ENCODE data around the gene CHERP. TPM values are rescaled to one million over a fixed set of nuclear protein-coding genes. Genes with fewer than 3 reads are reported as not detected.

CHERP gene
- total and polyA plus RNA-seq, 7 experiments from 2014 or later, result 10.4 to 80.7 (median 60.4) TPM

DNA sequence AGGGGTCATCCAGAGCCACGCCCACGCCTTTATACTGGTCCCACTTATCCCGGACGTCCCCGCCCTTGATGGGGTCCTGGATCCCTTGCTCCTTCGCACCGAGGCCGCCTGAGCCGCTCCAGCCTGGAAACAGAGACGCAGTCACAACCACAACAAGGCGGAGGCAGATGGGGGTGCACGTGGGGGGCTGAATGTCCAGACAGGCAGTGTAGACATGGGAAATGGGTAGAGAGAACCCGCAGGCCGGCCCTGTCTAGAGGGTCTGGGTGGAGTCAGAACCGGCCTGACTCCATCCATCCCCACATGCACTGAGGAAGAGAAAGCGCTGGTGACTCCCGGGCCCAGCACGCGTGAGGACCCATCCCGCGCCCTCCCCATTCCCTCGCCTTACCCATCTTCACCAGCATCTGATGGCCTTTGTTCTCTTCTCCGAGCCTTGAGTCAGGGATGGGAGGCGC lies 23.0 kb downstream of the CHERP start:
- intact Hi-C loops (cut with micrococcal nuclease), result no loop called here
- DNase-seq (no peak), ATAC-seq (no peak)
- peaks cover 0 to 4% (median 0%) of the 10 kb centered on the region in 7 donors for H3K4me1 Mint-ChIP-seq
- Histone ChIP-seq H3K27ac (ENCODE audit: low read depth, low read length) (no peak overlapping the region), H3K9me3 (ENCODE audit: control insufficient read depth in 2 of 3, low read length in 3 of 3) (no peaks in the 10 kb centered on the region), H3K4me1 (ENCODE audit: control insufficient read depth in 2 of 2, insufficient read depth in 2 of 2, low read length in 2 of 2) (peaks cover 0 to 11% of the 10 kb centered on the region in 2 donors), H3K27me3 (ENCODE audit: control insufficient read depth in 2 of 2, insufficient read depth in 2 of 2, low read length in 2 of 2) (no peaks in the 10 kb centered on the region), H3K36me3 (ENCODE audit: control insufficient read depth in 2 of 3, insufficient read depth in 3 of 3, low read length in 3 of 3) (peaks cover 8 to 75% (median 11%) of the 10 kb centered on the region in 3 experiments), H3K4me3 (ENCODE audit: low read length) (no peak overlapping the region)
- POLR2A ChIA-PET, result no interaction called here
- peaks cover 0 to 42% (median 11%) of the 10 kb centered on the region in 5 donors for H3K36me3 Mint-ChIP-seq
- peak overlapping the region in 1 of 9 donors; percentile 51 for H3K27ac Mint-ChIP-seq
- no peaks in the 10 kb centered on the region for H3K27me3 Mint-ChIP-seq
- no peak overlapping the region for H3K4me3 Mint-ChIP-seq
- H3K9me3 Mint-ChIP-seq, result no peaks in the 10 kb centered on the region
- CTCF ChIA-PET, result no interaction called here

DNA sequence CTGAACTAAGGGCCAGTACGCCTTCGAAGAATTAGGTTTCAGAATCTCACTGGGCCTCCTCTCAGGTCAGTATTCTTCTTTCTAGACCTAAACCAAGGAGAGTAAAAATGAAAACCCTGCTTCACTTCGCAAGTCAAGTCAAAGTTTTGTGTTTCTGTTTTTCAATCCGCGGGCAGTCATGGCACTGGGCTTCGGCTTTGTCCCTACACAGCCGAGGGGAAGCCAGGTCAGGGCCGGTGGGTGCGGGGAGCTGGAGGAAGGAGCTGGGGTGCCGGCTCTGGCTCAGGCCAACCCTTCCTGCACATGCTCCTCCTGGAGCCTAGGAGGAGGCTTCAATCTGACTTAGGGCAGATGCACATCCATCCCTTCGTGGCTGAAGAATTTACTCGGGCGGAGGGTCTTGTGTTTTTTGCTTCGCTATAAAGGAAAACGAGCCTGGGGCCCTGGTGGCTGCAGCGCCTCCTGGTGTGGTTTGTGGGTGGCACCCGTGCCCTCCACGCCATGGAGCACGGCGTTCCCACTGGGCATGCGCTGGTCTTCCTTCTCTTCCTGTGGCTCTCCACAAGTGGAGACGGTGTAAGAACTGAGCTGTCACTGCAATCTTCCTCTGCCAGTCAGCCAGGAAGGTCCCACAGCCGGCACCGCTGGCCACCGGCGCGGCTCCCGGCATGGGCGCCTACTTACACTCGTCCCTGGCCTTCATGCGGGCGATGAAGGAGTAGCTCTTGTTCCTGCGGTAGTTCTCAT lies 23.6 kb downstream of the CHERP start:
- POLR2A ChIA-PET, result interaction anchor here (0.6 kb wide), 1 partner anchor 182 kb away, joined by 3 read pairs; no protein-coding TSS in a partner anchor
- Mint-ChIP-seq H3K4me1 (peaks cover 0 to 4% (median 0%) of the 10 kb centered on the region in 7 donors), H3K9me3 (no peaks in the 10 kb centered on the region), H3K27ac (no peak overlapping the region), H3K36me3 (peaks cover 0 to 39% (median 9%) of the 10 kb centered on the region in 5 donors), H3K27me3 (no peaks in the 10 kb centered on the region), H3K4me3 (no peak overlapping the region)
- Histone ChIP-seq H3K36me3 (ENCODE audit: control insufficient read depth in 2 of 3, insufficient read depth in 3 of 3, low read length in 3 of 3) (peaks cover 5 to 69% (median 11%) of the 10 kb centered on the region in 3 experiments), H3K4me1 (ENCODE audit: control insufficient read depth in 2 of 2, insufficient read depth in 2 of 2, low read length in 2 of 2) (peaks cover 0 to 11% of the 10 kb centered on the region in 2 donors), H3K27me3 (ENCODE audit: control insufficient read depth in 2 of 2, insufficient read depth in 2 of 2, low read length in 2 of 2) (no peaks in the 10 kb centered on the region), H3K9me3 (ENCODE audit: control insufficient read depth in 2 of 3, low read length in 3 of 3) (no peaks in the 10 kb centered on the region), H3K27ac (ENCODE audit: low read depth, low read length) (no peak overlapping the region), H3K4me3 (ENCODE audit: low read length) (no peak overlapping the region)
- DNase-seq (no peak), ATAC-seq (no peak)
- CTCF ChIA-PET, result no interaction called here
- intact Hi-C loops (cut with micrococcal nuclease), result no loop called here

- no peaks in the 10 kb centered on the region for H3K27me3 Mint-ChIP-seq
- no peak overlapping the region for H3K4me3 Mint-ChIP-seq
- ChIA-PET POLR2A (interaction anchor here (0.6 kb wide), 1 partner anchor 181 kb away, joined by 3 read pairs; no protein-coding TSS in a partner anchor), CTCF (no interaction called here)
- Histone ChIP-seq H3K36me3 (ENCODE audit: control insufficient read depth in 2 of 3, insufficient read depth in 3 of 3, low read length in 3 of 3) (peaks cover 0 to 65% (median 11%) of the 10 kb centered on the region in 3 experiments), H3K9me3 (ENCODE audit: control insufficient read depth in 2 of 3, low read length in 3 of 3) (no peaks in the 10 kb centered on the region), H3K27me3 (ENCODE audit: control insufficient read depth in 2 of 2, insufficient read depth in 2 of 2, low read length in 2 of 2) (no peaks in the 10 kb centered on the region), H3K4me1 (ENCODE audit: control insufficient read depth in 2 of 2, insufficient read depth in 2 of 2, low read length in 2 of 2) (peaks cover 0 to 11% of the 10 kb centered on the region in 2 donors), H3K4me3 (ENCODE audit: low read length) (no peak overlapping the region), H3K27ac (ENCODE audit: low read depth, low read length) (no peak overlapping the region)
- H3K27ac Mint-ChIP-seq, result no peak overlapping the region
- DNase-seq (no peak), ATAC-seq (no peak)
- H3K36me3 Mint-ChIP-seq, result peaks cover 0 to 36% (median 7%) of the 10 kb centered on the region in 5 donors
- peaks cover 0 to 4% (median 0%) of the 10 kb centered on the region in 7 donors for H3K4me1 Mint-ChIP-seq
- intact Hi-C loops (cut with micrococcal nuclease), result no loop called here
- H3K9me3 Mint-ChIP-seq, result no peaks in the 10 kb centered on the region
Observed at GRCh38 chr19:16518061-16518460, 24.2 kb downstream of the CHERP start.

GRCh38 chr19:16516923-16517610 lies 25.2 kb downstream of the CHERP start:
- POLR2A ChIA-PET, result no interaction called here
- Histone ChIP-seq H3K4me3 (ENCODE audit: low read length) (no peak overlapping the region), H3K36me3 (ENCODE audit: control insufficient read depth in 2 of 3, insufficient read depth in 3 of 3, low read length in 3 of 3) (peaks cover 0 to 62% (median 11%) of the 10 kb centered on the region in 3 experiments), H3K27ac (ENCODE audit: low read depth, low read length) (no peak overlapping the region), H3K9me3 (ENCODE audit: control insufficient read depth in 2 of 3, low read length in 3 of 3) (no peaks in the 10 kb centered on the region), H3K27me3 (ENCODE audit: control insufficient read depth in 2 of 2, insufficient read depth in 2 of 2, low read length in 2 of 2) (no peaks in the 10 kb centered on the region), H3K4me1 (ENCODE audit: control insufficient read depth in 2 of 2, insufficient read depth in 2 of 2, low read length in 2 of 2) (peaks cover 0 to 11% of the 10 kb centered on the region in 2 donors)
- peak; percentile 26 for ATAC-seq
- Mint-ChIP-seq H3K4me1 (peaks cover 0 to 4% (median 0%) of the 10 kb centered on the region in 7 donors), H3K36me3 (peaks cover 0 to 32% (median 3%) of the 10 kb centered on the region in 5 donors), H3K9me3 (no peaks in the 10 kb centered on the region), H3K27ac (peak overlapping the region in 2 of 9 donors; percentile 38 to 47), H3K4me3 (no peak overlapping the region), H3K27me3 (no peaks in the 10 kb centered on the region)
- CTCF ChIA-PET, result no interaction called here
- intact Hi-C loops (cut with micrococcal nuclease), result no loop called here
- DNase-seq, result no peak

- no peak overlapping the region for H3K4me3 ChIP-seq (ENCODE audit: low read length)
- H3K27ac ChIP-seq (ENCODE audit: low read depth, low read length), result no peak overlapping the region
- ATAC-seq (no peak), DNase-seq (no peak)
- Mint-ChIP-seq H3K4me3 (no peak overlapping the region), H3K27me3 (no peaks in the 10 kb centered on the region), H3K27ac (no peak overlapping the region), H3K9me3 (no peaks in the 10 kb centered on the region), H3K4me1 (peaks cover 0 to 4% (median 0%) of the 10 kb centered on the region in 7 donors), H3K36me3 (peaks cover 0 to 34% (median 5%) of the 10 kb centered on the region in 5 donors)
- ChIA-PET CTCF (interaction anchor here (0.6 kb wide), 1 partner anchor 260 kb away, joined by 4 read pairs; no protein-coding TSS in a partner anchor), POLR2A (no interaction called here)
- no peaks in the 10 kb centered on the region for H3K27me3 ChIP-seq (ENCODE audit: control insufficient read depth in 2 of 2, insufficient read depth in 2 of 2, low read length in 2 of 2)
- peaks cover 0 to 11% of the 10 kb centered on the region in 2 donors for H3K4me1 ChIP-seq (ENCODE audit: control insufficient read depth in 2 of 2, insufficient read depth in 2 of 2, low read length in 2 of 2)
- intact Hi-C loops (cut with micrococcal nuclease), result no loop called here
- H3K36me3 ChIP-seq (ENCODE audit: control insufficient read depth in 2 of 3, insufficient read depth in 3 of 3, low read length in 3 of 3), result peaks cover 0 to 55% (median 11%) of the 10 kb centered on the region in 3 experiments
- no peaks in the 10 kb centered on the region for H3K9me3 ChIP-seq (ENCODE audit: control insufficient read depth in 2 of 3, low read length in 3 of 3)
Observed at GRCh38 chr19:16516381-16516780, 25.9 kb downstream of the CHERP start.

- Mint-ChIP-seq H3K27ac (no peak overlapping the region), H3K27me3 (no peaks in the 10 kb centered on the region), H3K9me3 (no peaks in the 10 kb centered on the region), H3K36me3 (peaks cover 0 to 21% (median 5%) of the 10 kb centered on the region in 5 donors), H3K4me3 (no peak overlapping the region), H3K4me1 (peaks cover 0 to 4% (median 0%) of the 10 kb centered on the region in 7 donors)
- no peak overlapping the region for H3K27ac ChIP-seq (ENCODE audit: low read depth, low read length)
- no peak overlapping the region for H3K4me3 ChIP-seq (ENCODE audit: low read length)
- intact Hi-C loops (cut with micrococcal nuclease), result no loop called here
- POLR2A ChIA-PET, result no interaction called here
- no peak for ATAC-seq
- DNase-seq, result no peak
- peaks cover 0 to 11% of the 10 kb centered on the region in 2 donors for H3K4me1 ChIP-seq (ENCODE audit: control insufficient read depth in 2 of 2, insufficient read depth in 2 of 2, low read length in 2 of 2)
- H3K36me3 ChIP-seq (ENCODE audit: control insufficient read depth in 2 of 3, insufficient read depth in 3 of 3, low read length in 3 of 3), result peaks cover 0 to 37% (median 4%) of the 10 kb centered on the region in 3 experiments
- H3K9me3 ChIP-seq (ENCODE audit: control insufficient read depth in 2 of 3, low read length in 3 of 3), result no peaks in the 10 kb centered on the region
- no peaks in the 10 kb centered on the region for H3K27me3 ChIP-seq (ENCODE audit: control insufficient read depth in 2 of 2, insufficient read depth in 2 of 2, low read length in 2 of 2)
- CTCF ChIA-PET, result no interaction called here
Observed at GRCh38 chr19:16514383-16515019, 27.7 kb downstream of the CHERP start.

Data from naive thymus-derived CD4-positive, alpha-beta T cell (primary cell).